WTC11 (cell line): ENCODE results near the gene LDLRAD1.
"Not testable (repeated sequence)": the region's sequence is repeated elsewhere in the genome, so short reads cannot be mapped to it uniquely, and the experiment has no call there.

Experiments
- ATF3 ChIP-seq: sonication (generic); formaldehyde crosslinking; conservative IDR thresholded peaks from 2 replicates; pipeline ENCODE4 v1.8.1; 2022; ENCODE audit warnings: mild to moderate bottlenecking, missing genetic modification reagents
- ATF6 ChIP-seq: sonication (generic); formaldehyde crosslinking; IDR thresholded peaks from 2 replicates; pipeline ENCODE4 v1.8.1; 2023; ENCODE audit warnings: mild to moderate bottlenecking, missing genetic modification reagents
- CTCF ChIP-seq: fragments of 200-600 bp; IDR thresholded peaks from 2 replicates; pipeline ENCODE4 v1.8.0; 2022; ENCODE audit warnings: antibody characterized with exemption
- E2F1 ChIP-seq: sonication (generic); formaldehyde crosslinking; IDR thresholded peaks from 2 replicates; pipeline ENCODE4 v1.8.0; 2022; ENCODE audit warnings: mild to moderate bottlenecking, missing genetic modification reagents
- ELF4 ChIP-seq: sonication (generic); formaldehyde crosslinking; IDR thresholded peaks from 2 replicates; pipeline ENCODE4 v1.8.1; 2022; ENCODE audit warnings: low read depth, mild to moderate bottlenecking, moderate library complexity, missing genetic modification reagents
- GABPB1 ChIP-seq: sonication (generic); formaldehyde crosslinking; IDR thresholded peaks from 2 replicates; pipeline ENCODE4 v1.8.1; 2023; ENCODE audit warnings: mild to moderate bottlenecking, missing genetic modification reagents
- JUN ChIP-seq: sonication (generic); formaldehyde crosslinking; IDR thresholded peaks from 2 replicates; pipeline ENCODE4 v1.8.0; 2023; ENCODE audit warnings: mild to moderate bottlenecking, missing genetic modification reagents
- MAX ChIP-seq: sonication (generic); formaldehyde crosslinking; IDR thresholded peaks from 2 replicates; pipeline ENCODE4 v1.8.0; 2022; ENCODE audit warnings: mild to moderate bottlenecking, missing genetic modification reagents
- RELA ChIP-seq: sonication (generic); formaldehyde crosslinking; IDR thresholded peaks from 2 replicates; pipeline ENCODE4 v1.8.1; 2022; ENCODE audit warnings: missing genetic modification reagents, mild to moderate bottlenecking, borderline replicate concordance
- TCF7 ChIP-seq: sonication (generic); formaldehyde crosslinking; IDR thresholded peaks from 2 replicates; pipeline ENCODE4 v1.8.0; 2022; ENCODE audit warnings: mild to moderate bottlenecking, low read depth, missing genetic modification reagents, moderate library complexity
- USF2 ChIP-seq: sonication (generic); formaldehyde crosslinking; IDR thresholded peaks from 2 replicates; pipeline ENCODE4 v1.8.1; 2023; ENCODE audit warnings: mild to moderate bottlenecking, missing genetic modification reagents, moderate library complexity
- ZBTB21 ChIP-seq: sonication (generic); formaldehyde crosslinking; IDR thresholded peaks from 2 replicates; pipeline ENCODE4 v1.8.1; 2023; ENCODE audit warnings: mild to moderate bottlenecking, missing genetic modification reagents, borderline replicate concordance
- ZNF317 ChIP-seq: sonication (generic); formaldehyde crosslinking; IDR thresholded peaks from 2 replicates; pipeline ENCODE4 v1.8.1; 2023; ENCODE audit warnings: low read depth, mild to moderate bottlenecking, moderate library complexity, missing genetic modification reagents, borderline replicate concordance

GRCh38 chr1:54003750-54004480, 14.1 kb downstream of the LDLRAD1 start:
- TF ChIP-seq CTCF; JUN; MAX; ATF3 (CRISPR knock-in tag); ZBTB21 (CRISPR knock-in tag); RELA (CRISPR knock-in tag); TCF7; ELF4 (CRISPR knock-in tag); E2F1; ATF6; GABPB1 (CRISPR knock-in tag); USF2 (CRISPR knock-in tag); ZNF317: not testable (repeated sequence)
